A549 (cell line): ENCODE measurements around the gene TRAM2.

Experiments used
- CTCF ChIP-seq: fragments of >200 bp; sonication (Bioruptor Twin); formaldehyde crosslinking; IDR thresholded peaks from 3 replicates; pipeline ENCODE4 v1.5.1; 2016
- HOXA7 ChIP-seq: fragments of 250-450 bp; sonication (Bioruptor Pico); IDR thresholded peaks from 2 replicates; pipeline ENCODE4 v1.5.0; 2020; ENCODE audit warnings: mild to moderate bottlenecking, moderate library complexity
- MAFK ChIP-seq: fragments of 450-650 bp; IDR thresholded peaks from 2 replicates; pipeline ENCODE4 v1.6.1; 2014; ENCODE audit not compliant: partially characterized antibody
- SREBF2 ChIP-seq: fragments of 450-650 bp; IDR thresholded peaks from 2 replicates; pipeline ENCODE4 v1.6.1; 2014; ENCODE audit warnings: mild to moderate bottlenecking, moderate library complexity
- TF ChIP-seq, protein P1 (sequence below): fragments of 200-600 bp; sonication (generic); IDR thresholded peaks from 2 replicates; pipeline ENCODE4 v1.6.1; 2016; ENCODE audit warnings: antibody characterized with exemption, mild to moderate bottlenecking, moderate library complexity

GRCh38 chr6:52531834-52532233 is 45.0 kb downstream of the TRAM2 start:
- TF ChIP-seq SREBF2 (no peak), CTCF (no peak), HOXA7 (CRISPR knock-in tag) (no peak), MAFK (no peak)
- TF ChIP-seq, protein P1, sequence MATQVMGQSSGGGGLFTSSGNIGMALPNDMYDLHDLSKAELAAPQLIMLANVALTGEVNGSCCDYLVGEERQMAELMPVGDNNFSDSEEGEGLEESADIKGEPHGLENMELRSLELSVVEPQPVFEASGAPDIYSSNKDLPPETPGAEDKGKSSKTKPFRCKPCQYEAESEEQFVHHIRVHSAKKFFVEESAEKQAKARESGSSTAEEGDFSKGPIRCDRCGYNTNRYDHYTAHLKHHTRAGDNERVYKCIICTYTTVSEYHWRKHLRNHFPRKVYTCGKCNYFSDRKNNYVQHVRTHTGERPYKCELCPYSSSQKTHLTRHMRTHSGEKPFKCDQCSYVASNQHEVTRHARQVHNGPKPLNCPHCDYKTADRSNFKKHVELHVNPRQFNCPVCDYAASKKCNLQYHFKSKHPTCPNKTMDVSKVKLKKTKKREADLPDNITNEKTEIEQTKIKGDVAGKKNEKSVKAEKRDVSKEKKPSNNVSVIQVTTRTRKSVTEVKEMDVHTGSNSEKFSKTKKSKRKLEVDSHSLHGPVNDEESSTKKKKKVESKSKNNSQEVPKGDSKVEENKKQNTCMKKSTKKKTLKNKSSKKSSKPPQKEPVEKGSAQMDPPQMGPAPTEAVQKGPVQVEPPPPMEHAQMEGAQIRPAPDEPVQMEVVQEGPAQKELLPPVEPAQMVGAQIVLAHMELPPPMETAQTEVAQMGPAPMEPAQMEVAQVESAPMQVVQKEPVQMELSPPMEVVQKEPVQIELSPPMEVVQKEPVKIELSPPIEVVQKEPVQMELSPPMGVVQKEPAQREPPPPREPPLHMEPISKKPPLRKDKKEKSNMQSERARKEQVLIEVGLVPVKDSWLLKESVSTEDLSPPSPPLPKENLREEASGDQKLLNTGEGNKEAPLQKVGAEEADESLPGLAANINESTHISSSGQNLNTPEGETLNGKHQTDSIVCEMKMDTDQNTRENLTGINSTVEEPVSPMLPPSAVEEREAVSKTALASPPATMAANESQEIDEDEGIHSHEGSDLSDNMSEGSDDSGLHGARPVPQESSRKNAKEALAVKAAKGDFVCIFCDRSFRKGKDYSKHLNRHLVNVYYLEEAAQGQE: no peak
